Measurements from ENCODE around the gene METTL21C. TPM values are rescaled to one million over a fixed set of nuclear protein-coding genes. Genes with fewer than 3 reads are reported as not detected.

METTL21C gene
- total and polyA plus RNA-seq, 9 donors: 0.08 to 0.35 TPM; not detected in 7

DNA sequence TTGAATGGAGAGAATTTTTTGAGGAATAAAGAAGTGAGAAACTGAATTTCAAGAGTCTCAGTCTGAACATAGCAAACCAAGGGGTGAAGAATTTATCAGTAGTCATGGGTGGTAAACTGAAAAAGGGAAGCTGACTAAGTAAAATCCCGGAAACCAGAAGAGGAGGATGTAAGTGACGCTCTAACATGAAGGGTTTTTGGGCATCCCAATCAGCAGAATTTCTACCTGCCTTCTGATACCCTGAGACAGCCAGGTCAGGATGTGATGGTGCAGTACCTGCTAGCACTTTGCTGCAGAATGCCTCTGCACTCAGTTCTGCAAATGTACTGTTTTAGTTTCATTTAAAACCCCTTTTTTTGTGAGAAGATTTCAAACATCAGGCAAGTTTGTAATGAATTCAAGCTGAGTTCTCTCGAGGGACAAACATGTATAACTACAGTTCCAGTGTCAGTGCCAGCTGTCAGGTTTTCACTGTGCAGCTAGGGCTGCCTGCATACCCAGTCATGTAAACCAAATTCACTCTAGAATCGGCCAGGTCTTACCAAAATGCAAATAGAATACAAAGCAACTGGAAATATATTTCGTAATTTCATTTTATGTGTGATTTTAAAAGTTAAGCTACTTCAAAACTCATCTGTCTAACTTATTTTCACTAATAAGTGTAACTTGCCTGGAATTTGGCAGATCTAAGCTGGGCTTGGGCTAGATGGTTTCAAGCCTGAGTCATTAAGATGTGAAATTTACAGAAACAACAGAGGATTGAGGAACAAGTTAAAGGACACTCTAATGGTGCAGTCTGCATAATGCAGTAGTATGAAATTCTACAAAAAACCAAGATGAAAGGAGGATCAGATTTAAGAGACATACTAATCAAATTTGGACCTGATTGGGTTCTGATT lies 13.8 kb downstream of the METTL21C start:
- Histone ChIP-seq H3K9me3 (no peaks in the 10 kb centered on the region), H3K4me3 (no peak overlapping the region), H3K27me3 (no peaks in the 10 kb centered on the region), H3K4me1 (ENCODE audit: insufficient read depth) (no peaks in the 10 kb centered on the region), H3K36me3 (no peaks in the 10 kb centered on the region), H3K27ac (no peak overlapping the region)
- no peak for DNase-seq
- 78 to 87% (median 86%) methylated on average over 5 of the region's 5 CpGs for WGBS, 3 donors
- TF ChIP-seq POLR2A (IDR thresholded peaks at IDR 0.05) (no peak), EP300 (IDR thresholded peaks at IDR 0.05) (no peak)
- TF ChIP-seq, protein P1, sequence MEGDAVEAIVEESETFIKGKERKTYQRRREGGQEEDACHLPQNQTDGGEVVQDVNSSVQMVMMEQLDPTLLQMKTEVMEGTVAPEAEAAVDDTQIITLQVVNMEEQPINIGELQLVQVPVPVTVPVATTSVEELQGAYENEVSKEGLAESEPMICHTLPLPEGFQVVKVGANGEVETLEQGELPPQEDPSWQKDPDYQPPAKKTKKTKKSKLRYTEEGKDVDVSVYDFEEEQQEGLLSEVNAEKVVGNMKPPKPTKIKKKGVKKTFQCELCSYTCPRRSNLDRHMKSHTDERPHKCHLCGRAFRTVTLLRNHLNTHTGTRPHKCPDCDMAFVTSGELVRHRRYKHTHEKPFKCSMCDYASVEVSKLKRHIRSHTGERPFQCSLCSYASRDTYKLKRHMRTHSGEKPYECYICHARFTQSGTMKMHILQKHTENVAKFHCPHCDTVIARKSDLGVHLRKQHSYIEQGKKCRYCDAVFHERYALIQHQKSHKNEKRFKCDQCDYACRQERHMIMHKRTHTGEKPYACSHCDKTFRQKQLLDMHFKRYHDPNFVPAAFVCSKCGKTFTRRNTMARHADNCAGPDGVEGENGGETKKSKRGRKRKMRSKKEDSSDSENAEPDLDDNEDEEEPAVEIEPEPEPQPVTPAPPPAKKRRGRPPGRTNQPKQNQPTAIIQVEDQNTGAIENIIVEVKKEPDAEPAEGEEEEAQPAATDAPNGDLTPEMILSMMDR (IDR thresholded peaks at IDR 0.05): no peak
- intact Hi-C loops (cut with DNase I): no loop called here

DNA sequence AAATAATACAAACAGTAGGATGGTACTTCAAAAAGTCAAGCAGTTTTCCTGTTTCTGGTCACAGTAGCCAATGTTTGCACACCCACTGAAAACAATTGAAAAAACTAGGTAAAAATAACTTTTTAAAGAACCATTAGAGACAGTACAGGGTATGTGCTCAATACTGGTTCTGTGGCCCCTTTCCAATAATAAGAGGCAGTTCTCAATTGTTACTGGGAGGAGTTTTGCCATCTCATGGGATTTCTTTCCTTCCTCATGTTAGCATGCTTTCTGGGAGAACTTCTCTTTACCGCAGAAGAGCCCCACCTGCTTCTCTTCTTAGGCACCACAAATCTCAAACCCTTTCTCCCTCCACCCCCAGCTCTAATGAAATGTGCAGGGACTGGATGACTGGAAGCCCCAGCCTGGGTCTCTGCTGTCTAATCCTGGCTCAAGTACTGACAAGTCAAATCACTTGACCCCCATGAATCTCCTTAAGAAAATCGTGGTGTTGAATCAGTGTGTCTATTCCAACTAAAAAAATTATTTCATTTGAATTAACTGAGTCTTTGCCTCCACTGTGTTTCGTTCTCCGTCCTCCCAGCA lies 14.6 kb downstream of the METTL21C start:
- intact Hi-C loops (cut with DNase I): no loop called here
- WGBS, 3 donors: 82 to 85% (median 85%) methylated on average over 4 of the region's 4 CpGs
- no peaks in the 10 kb centered on the region for H3K27me3 ChIP-seq
- no peak for DNase-seq
- no peak overlapping the region for H3K27ac ChIP-seq
- no peaks in the 10 kb centered on the region for H3K36me3 ChIP-seq
- no peaks in the 10 kb centered on the region for H3K9me3 ChIP-seq
- TF ChIP-seq EP300 (IDR thresholded peaks at IDR 0.05) (no peak), POLR2A (IDR thresholded peaks at IDR 0.05) (no peak)
- TF ChIP-seq, protein P1 (IDR thresholded peaks at IDR 0.05): no peak
- no peaks in the 10 kb centered on the region for H3K4me1 ChIP-seq (ENCODE audit: insufficient read depth)
- no peak overlapping the region for H3K4me3 ChIP-seq

DNA sequence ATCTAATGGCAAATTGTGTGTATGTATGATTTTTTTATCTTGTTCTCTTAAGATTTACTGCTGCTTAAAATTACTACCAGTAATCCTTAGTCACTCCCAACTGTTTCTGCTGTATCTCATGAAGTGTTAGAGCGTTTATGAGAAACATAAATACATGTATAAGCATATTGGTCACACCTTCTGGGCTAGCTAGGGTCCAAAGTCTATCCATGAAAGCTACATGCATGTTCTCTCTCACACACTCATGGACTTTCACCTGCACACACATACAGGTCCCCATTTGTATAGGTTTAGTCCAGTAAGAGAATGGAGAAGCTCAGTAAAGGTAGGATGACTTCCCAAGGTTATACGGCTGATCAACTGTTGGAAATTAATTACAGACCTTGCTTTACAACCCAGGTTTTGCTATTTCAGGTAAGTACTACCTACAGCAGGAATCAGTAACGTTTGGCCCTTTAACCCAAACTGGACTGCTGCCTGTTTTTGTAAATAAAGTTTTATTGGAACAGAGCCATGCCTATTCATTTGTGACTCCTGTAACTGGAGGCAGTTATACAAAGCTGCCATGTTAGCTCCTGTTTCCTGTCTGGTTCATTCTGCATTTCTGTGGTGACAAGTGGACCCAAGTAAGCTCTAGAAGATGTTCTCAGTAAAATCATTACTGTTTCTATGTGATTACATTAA lies 15.3 kb downstream of the METTL21C start:
- DNase-seq: no peak
- no peaks in the 10 kb centered on the region for H3K9me3 ChIP-seq
- no peak overlapping the region for H3K4me3 ChIP-seq
- TF ChIP-seq EP300 (IDR thresholded peaks at IDR 0.05) (no peak), POLR2A (IDR thresholded peaks at IDR 0.05) (no peak)
- TF ChIP-seq, protein P1 (IDR thresholded peaks at IDR 0.05): no peak
- WGBS, 3 donors: 70 to 83% (median 78%) methylated on average over 3 of the region's 3 CpGs
- no peaks in the 10 kb centered on the region for H3K4me1 ChIP-seq (ENCODE audit: insufficient read depth)
- no peaks in the 10 kb centered on the region for H3K27me3 ChIP-seq
- no peaks in the 10 kb centered on the region for H3K36me3 ChIP-seq
- intact Hi-C loops (cut with DNase I): no loop called here
- H3K27ac ChIP-seq: no peak overlapping the region

DNA sequence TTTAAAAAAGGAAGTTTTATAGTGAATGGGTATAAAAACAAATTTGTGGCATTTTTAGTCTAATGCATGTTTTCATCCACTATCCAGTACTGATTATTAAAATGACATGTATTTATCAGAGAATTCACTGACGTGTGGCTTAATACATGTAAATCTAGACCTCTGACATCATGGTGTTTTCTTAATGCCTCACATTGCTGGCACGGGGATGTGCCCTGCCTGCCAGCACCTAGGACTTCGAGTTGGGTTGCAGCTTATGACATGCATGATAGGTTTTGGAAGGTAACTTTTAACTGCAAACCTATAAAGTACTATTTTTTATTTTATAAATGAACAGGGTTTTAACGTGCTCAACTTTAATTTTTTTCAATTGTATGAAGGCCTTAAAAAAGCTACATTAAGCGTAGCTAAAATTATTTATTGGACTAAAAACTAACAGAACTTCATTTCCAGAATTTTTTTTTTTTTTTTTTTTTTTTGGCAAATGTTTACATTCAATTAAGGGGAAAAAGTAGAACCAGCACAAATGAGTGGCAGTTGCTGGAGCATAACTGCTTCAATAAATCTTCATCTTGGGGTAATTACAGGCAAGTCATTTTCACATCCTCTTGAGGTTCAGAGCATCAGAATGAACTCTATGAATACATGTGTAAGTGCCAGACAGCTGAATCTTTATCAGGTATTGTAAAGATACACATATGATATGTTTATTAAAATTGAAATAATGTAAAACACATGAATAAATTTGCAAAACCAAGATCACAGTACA lies 16.3 kb downstream of the METTL21C start:
- Histone ChIP-seq H3K9me3 (no peaks in the 10 kb centered on the region), H3K4me3 (no peak overlapping the region), H3K36me3 (no peaks in the 10 kb centered on the region), H3K27ac (no peak overlapping the region), H3K27me3 (no peaks in the 10 kb centered on the region), H3K4me1 (ENCODE audit: insufficient read depth) (no peaks in the 10 kb centered on the region)
- DNase-seq: no peak
- TF ChIP-seq POLR2A (IDR thresholded peaks at IDR 0.05): no peak
- TF ChIP-seq EP300 (IDR thresholded peaks at IDR 0.05): no peak
- TF ChIP-seq, protein P1 (IDR thresholded peaks at IDR 0.05): no peak
- intact Hi-C loops (cut with DNase I): no loop called here
- WGBS, 3 donors: 84 to 87% (median 85%) methylated on average over 5 of the region's 5 CpGs
